ENCODE measurements around the gene NXF3. TPM values are rescaled to one million over a fixed set of nuclear protein-coding genes. Genes with fewer than 3 reads are reported as not detected.
"Not testable (repeated sequence)": the region's sequence is repeated elsewhere in the genome, so short reads cannot be mapped to it uniquely, and the experiment has no call there.

Gene NXF3
- under 0.01 and 0.36 TPM in 2 replicates for total RNA-seq

GRCh38 chrX:103092942-103093341, at the start of gene NXF3:
Gene NXF3 (minus strand): TSS chrX:103093143. CDS start chrX:103093023, 120 bp downstream.
- no peak within 1 kb of the TSS for H3K4me3 ChIP-seq (ENCODE audit: insufficient read depth, low read length)
- TF ChIP-seq CTCF (IDR thresholded peaks at IDR 0.05; ENCODE audit: extremely low read depth, low read depth, low read length): no peak

GRCh38 chrX:103136528-103136927, 43.6 kb upstream of the NXF3 start:
- H3K9me3 ChIP-seq (ENCODE audit: low read depth, low read length); H3K4me2 ChIP-seq (ENCODE audit: insufficient read depth, low read length); H2AFZ ChIP-seq (ENCODE audit: low read length); H3K27me3 ChIP-seq (ENCODE audit: insufficient read depth, low read length); DNase-seq (ENCODE audit: insufficient read length, low spot score, missing footprints); H3K79me2 ChIP-seq (ENCODE audit: insufficient read depth, low read length); H3K27ac ChIP-seq (ENCODE audit: low read depth, low read length); H3K36me3 ChIP-seq (ENCODE audit: insufficient read depth, low read length); H4K20me1 ChIP-seq (ENCODE audit: insufficient read depth, low read length); H3K4me1 ChIP-seq (ENCODE audit: insufficient read depth, low read length); H3K4me3 ChIP-seq (ENCODE audit: insufficient read depth, low read length): not testable (repeated sequence)

More at GRCh38 chrX:103092942-103093341, at the start of gene NXF3:
- no peaks in the 10 kb centered on the region for H3K79me2 ChIP-seq (ENCODE audit: insufficient read depth, low read length)
- H3K9me3 ChIP-seq (ENCODE audit: low read depth, low read length): no peaks in the 10 kb centered on the region
- H3K27me3 ChIP-seq (ENCODE audit: insufficient read depth, low read length): peaks cover 15% of the 10 kb centered on the region
- no peak for DNase-seq (ENCODE audit: insufficient read length, low spot score, missing footprints)
- no peaks in the 10 kb centered on the region for H3K36me3 ChIP-seq (ENCODE audit: insufficient read depth, low read length)
- H3K4me1 ChIP-seq (ENCODE audit: insufficient read depth, low read length): no peaks in the 10 kb centered on the region
- H4K20me1 ChIP-seq (ENCODE audit: insufficient read depth, low read length): no peaks in the 10 kb centered on the region
- H3K4me2 ChIP-seq (ENCODE audit: insufficient read depth, low read length): no peak within 1 kb of the TSS
- no peak within 1 kb of the TSS for H2AFZ ChIP-seq (ENCODE audit: low read length)
- H3K27ac ChIP-seq (ENCODE audit: low read depth, low read length): no peak within 1 kb of the TSS

- Histone ChIP-seq H3K9me3 (ENCODE audit: low read depth, low read length) (no peaks in the 10 kb centered on the region), H2AFZ (ENCODE audit: low read length) (no peak overlapping the region), H3K4me1 (ENCODE audit: insufficient read depth, low read length) (no peaks in the 10 kb centered on the region), H4K20me1 (ENCODE audit: insufficient read depth, low read length) (no peaks in the 10 kb centered on the region), H3K4me3 (ENCODE audit: insufficient read depth, low read length) (no peak overlapping the region), H3K27ac (ENCODE audit: low read depth, low read length) (no peak overlapping the region), H3K79me2 (ENCODE audit: insufficient read depth, low read length) (no peaks in the 10 kb centered on the region), H3K4me2 (ENCODE audit: insufficient read depth, low read length) (no peak overlapping the region), H3K27me3 (ENCODE audit: insufficient read depth, low read length) (peaks cover 14% of the 10 kb centered on the region), H3K36me3 (ENCODE audit: insufficient read depth, low read length) (no peaks in the 10 kb centered on the region)
- no peak for TF ChIP-seq CTCF (IDR thresholded peaks at IDR 0.05; ENCODE audit: extremely low read depth, low read depth, low read length)
- no peak for DNase-seq (ENCODE audit: insufficient read length, low spot score, missing footprints)
These were observed 31.3 kb upstream of the NXF3 start for GRCh38 chrX:103124284-103124683.

GRCh38 chrX:103120748-103121147, 27.8 kb upstream of the NXF3 start:
- H3K4me1 ChIP-seq (ENCODE audit: insufficient read depth, low read length): no peaks in the 10 kb centered on the region
- H3K9me3 ChIP-seq (ENCODE audit: low read depth, low read length): no peaks in the 10 kb centered on the region
- H3K27me3 ChIP-seq (ENCODE audit: insufficient read depth, low read length): peaks cover 14% of the 10 kb centered on the region
- H3K36me3 ChIP-seq (ENCODE audit: insufficient read depth, low read length): no peaks in the 10 kb centered on the region
- H3K4me2 ChIP-seq (ENCODE audit: insufficient read depth, low read length): no peak overlapping the region
- no peaks in the 10 kb centered on the region for H3K79me2 ChIP-seq (ENCODE audit: insufficient read depth, low read length)
- H4K20me1 ChIP-seq (ENCODE audit: insufficient read depth, low read length): no peaks in the 10 kb centered on the region
- H2AFZ ChIP-seq (ENCODE audit: low read length): no peak overlapping the region
- H3K4me3 ChIP-seq (ENCODE audit: insufficient read depth, low read length): no peak overlapping the region
- TF ChIP-seq CTCF (IDR thresholded peaks at IDR 0.05; ENCODE audit: extremely low read depth, low read depth, low read length): no peak
- no peak overlapping the region for H3K27ac ChIP-seq (ENCODE audit: low read depth, low read length)
- no peak for DNase-seq (ENCODE audit: insufficient read length, low spot score, missing footprints)

- H3K4me2 ChIP-seq (ENCODE audit: insufficient read depth, low read length); H3K36me3 ChIP-seq (ENCODE audit: insufficient read depth, low read length); DNase-seq (ENCODE audit: insufficient read length, low spot score, missing footprints); H3K9me3 ChIP-seq (ENCODE audit: low read depth, low read length); H2AFZ ChIP-seq (ENCODE audit: low read length); H3K4me3 ChIP-seq (ENCODE audit: insufficient read depth, low read length); H3K79me2 ChIP-seq (ENCODE audit: insufficient read depth, low read length); H3K27ac ChIP-seq (ENCODE audit: low read depth, low read length); H4K20me1 ChIP-seq (ENCODE audit: insufficient read depth, low read length); H3K27me3 ChIP-seq (ENCODE audit: insufficient read depth, low read length); H3K4me1 ChIP-seq (ENCODE audit: insufficient read depth, low read length): not testable (repeated sequence)
These were observed 24.0 kb upstream of the NXF3 start for GRCh38 chrX:103116970-103117369.

GRCh38 chrX:103109497-103109896, 16.6 kb upstream of the NXF3 start:
- H3K27me3 ChIP-seq (ENCODE audit: insufficient read depth, low read length); H3K36me3 ChIP-seq (ENCODE audit: insufficient read depth, low read length); H3K9me3 ChIP-seq (ENCODE audit: low read depth, low read length); H3K4me3 ChIP-seq (ENCODE audit: insufficient read depth, low read length); H4K20me1 ChIP-seq (ENCODE audit: insufficient read depth, low read length); H3K4me2 ChIP-seq (ENCODE audit: insufficient read depth, low read length); DNase-seq (ENCODE audit: insufficient read length, low spot score, missing footprints); H3K79me2 ChIP-seq (ENCODE audit: insufficient read depth, low read length); H3K27ac ChIP-seq (ENCODE audit: low read depth, low read length); H3K4me1 ChIP-seq (ENCODE audit: insufficient read depth, low read length); H2AFZ ChIP-seq (ENCODE audit: low read length): not testable (repeated sequence)
